GM23338 (cell line): Measurements from ENCODE around the gene BTBD19. TPM values are rescaled to one million over a fixed set of nuclear protein-coding genes. Genes with fewer than 3 reads are reported as not detected.
A peak's percentile ranks its signal among the peaks of the same experiment; 100 is the strongest.

Source experiments
- ATAC-seq: fragments of 200-7000 bp; cut with Tn5 transposase; 3 replicates; pipeline ENCODE4 v1.9.1; 2020
- DNase-seq: peaks from one replicate; pipeline ENCODE4 v3.0.0-alpha.2; 2015; ENCODE audit warnings: low spot score
- H2AFZ ChIP-seq: fragments of 200-600 bp; sonication (generic); 2 replicates; pipeline ENCODE4 v1.8.0; 2016; ENCODE audit warnings: antibody characterized with exemption, mild to moderate bottlenecking, moderate library complexity
- H3F3A ChIP-seq: fragments of 200-600 bp; sonication (generic); replicated peaks from 2 replicates; pipeline ENCODE4 v1.8.0; 2017; ENCODE audit warnings: antibody characterized with exemption, mixed run types, low read depth
- H3K27ac ChIP-seq: fragments of 200-600 bp; sonication (generic); 2 replicates; pipeline ENCODE4 v1.6.1; 2016; ENCODE audit warnings: low read depth
- H3K27me3 ChIP-seq: fragments of 200-600 bp; sonication (generic); 2 replicates; pipeline ENCODE4 v1.8.0; 2016; ENCODE audit warnings: mild to moderate bottlenecking, mixed run types, moderate library complexity; ENCODE audit not compliant: insufficient read depth
- H3K36me3 ChIP-seq: fragments of 200-600 bp; sonication (generic); 2 replicates; pipeline ENCODE4 v1.8.0; 2016; ENCODE audit warnings: mild to moderate bottlenecking; ENCODE audit not compliant: insufficient read depth
- H3K4me1 ChIP-seq: fragments of 200-600 bp; sonication (generic); 2 replicates; pipeline ENCODE4 v1.8.0; 2016; ENCODE audit warnings: mild to moderate bottlenecking, moderate library complexity; ENCODE audit not compliant: insufficient read depth
- H3K4me2 ChIP-seq: fragments of 200-600 bp; sonication (generic); 2 replicates; pipeline ENCODE4 v1.7.1; 2017; ENCODE audit warnings: mixed run types
- H3K4me3 ChIP-seq: fragments of 200-600 bp; sonication (generic); 2 replicates; pipeline ENCODE4 v1.6.1; 2016; ENCODE audit warnings: mixed run types
- H3K79me2 ChIP-seq: fragments of 200-600 bp; sonication (generic); replicated peaks from 2 replicates; pipeline ENCODE4 v1.8.0; 2017; ENCODE audit warnings: mild to moderate bottlenecking; ENCODE audit not compliant: insufficient read depth
- H3K9me2 ChIP-seq: fragments of 200-600 bp; sonication (generic); 2 replicates; pipeline ENCODE4 v1.8.0; 2017; ENCODE audit not compliant: insufficient read depth
- H4K20me1 ChIP-seq: fragments of 200-600 bp; sonication (generic); replicated peaks from 2 replicates; pipeline ENCODE4 v1.8.0; 2017; ENCODE audit warnings: mild to moderate bottlenecking; ENCODE audit not compliant: insufficient read depth
- H3K27ac Mint-ChIP-seq: 2 replicates; pipeline ENCODE4 v1.8.0; 2020; ENCODE audit warnings: inconsistent platforms, mild to moderate bottlenecking, moderate library complexity, mixed read lengths
- H3K27me3 Mint-ChIP-seq: 3 replicates; pipeline ENCODE4 v1.8.0; 2022; ENCODE audit warnings: low read depth, mild to moderate bottlenecking, moderate library complexity, mixed read lengths, inconsistent platforms; ENCODE audit not compliant: insufficient read depth, poor library complexity
- H3K36me3 Mint-ChIP-seq: 3 replicates; pipeline ENCODE4 v1.8.0; 2021; ENCODE audit warnings: low read depth, mild to moderate bottlenecking, inconsistent platforms, moderate library complexity, mixed read lengths
- H3K4me1 Mint-ChIP-seq: 3 replicates; pipeline ENCODE4 v1.8.0; 2020; ENCODE audit warnings: mild to moderate bottlenecking, inconsistent platforms, mixed read lengths
- H3K4me3 Mint-ChIP-seq: 3 replicates; pipeline ENCODE4 v1.8.0; 2021; ENCODE audit warnings: moderate library complexity, mild to moderate bottlenecking, inconsistent platforms, mixed read lengths
- H3K9me3 Mint-ChIP-seq: 3 replicates; pipeline ENCODE4 v1.8.0; 2020; ENCODE audit warnings: moderate library complexity, mild to moderate bottlenecking, inconsistent platforms, mixed read lengths
- CREB1 ChIP-seq: fragments of 250-450 bp; sonication (Bioruptor Pico); IDR thresholded peaks from 2 replicates; pipeline ENCODE4 v1.5.0; 2020; ENCODE audit warnings: low read depth, mild to moderate bottlenecking, moderate library complexity
- CTCF ChIP-seq, 2 experiments: fragments of 200-600 bp in 1 of 2; sonication (generic) in 1 of 2; conservative IDR thresholded peaks; 2 replicates each; pipeline versions ENCODE4 v1.5.1 to v1.6.1; 2016 to 2017; ENCODE audit warnings: antibody characterized with exemption in 2 of 2, low read depth in 2 of 2, mild to moderate bottlenecking in 2 of 2, moderate library complexity in 1 of 2
- ETS1 ChIP-seq: IDR thresholded peaks from 2 replicates; pipeline ENCODE4 v1.6.1; 2016; ENCODE audit warnings: antibody characterized with exemption
- EZH2 ChIP-seq: fragments of 200-600 bp; sonication (generic); IDR thresholded peaks from one replicate; pipeline ENCODE4 v1.8.0; 2017; ENCODE audit warnings: antibody characterized with exemption, mild to moderate bottlenecking, low read depth; ENCODE audit not compliant: unreplicated experiment
- EZH2phosphoT487 ChIP-seq: fragments of 200-600 bp; sonication (generic); IDR thresholded peaks from one replicate; pipeline ENCODE4 v1.8.1; 2018; ENCODE audit warnings: antibody characterized with exemption; ENCODE audit not compliant: unreplicated experiment
- POLR2AphosphoS5 ChIP-seq: IDR thresholded peaks from 2 replicates; pipeline ENCODE4 v1.6.1; 2016; ENCODE audit warnings: antibody characterized with exemption, low read depth
- REST ChIP-seq: IDR thresholded peaks from one replicate; pipeline ENCODE4 v1.6.1; 2018; ENCODE audit warnings: antibody characterized with exemption; ENCODE audit not compliant: unreplicated experiment
- ZNF114 ChIP-seq: fragments of 250-450 bp; sonication (Bioruptor Pico); IDR thresholded peaks from 2 replicates; pipeline ENCODE4 v1.5.0; 2020; ENCODE audit warnings: mild to moderate bottlenecking, moderate library complexity
- polyA plus RNA-seq: library from polyadenylated mRNA; unstranded; fragments of >200 nt; fragmentation: Nextera tagmentation; extraction: Ambion mirVana; gene quantifications from 2 replicates; pipeline ENCODE4 v1.2.1, GENCODE V29; 2016
- total RNA-seq: library from RNA; depleted of rRNA; stranded (reverse); fragments of >200 nt; shearing (Covaris generic); gene quantifications from 2 replicates; pipeline ENCODE4 v1.2.3, GENCODE V29; 2014

BTBD19 gene
- total and polyA plus RNA-seq, 2 experiments from 2014 or later, result 0.37 to 0.66 TPM

- Histone ChIP-seq H3K36me3 (no peaks in the 10 kb centered on the region), H3K79me2 (no peaks in the 10 kb centered on the region), H2AFZ (no peak overlapping the region), H3K27ac (no peak overlapping the region), H3K9me2 (no peaks in the 10 kb centered on the region), H3K27me3 (no peaks in the 10 kb centered on the region), H3K4me1 (no peaks in the 10 kb centered on the region; the same call in 1 of the 2 replicates), H3K4me3 (no peak overlapping the region), H4K20me1 (no peaks in the 10 kb centered on the region), H3K4me2 (no peak overlapping the region), H3F3A (no peaks in the 10 kb centered on the region)
- Mint-ChIP-seq H3K27me3 (peaks cover 5% of the 10 kb centered on the region), H3K9me3 (no peaks in the 10 kb centered on the region), H3K27ac (no peak overlapping the region), H3K4me3 (no peak overlapping the region), H3K36me3 (no peaks in the 10 kb centered on the region), H3K4me1 (peaks cover 15% of the 10 kb centered on the region; the same call in 2 of the 3 replicates)
- no peak for ATAC-seq
- TF ChIP-seq ETS1 (no peak), CREB1 (CRISPR knock-in tag) (no peak), EZH2 (no peak), POLR2AphosphoS5 (no peak), EZH2phosphoT487 (no peak), REST (no peak)
- DNase-seq, result no peak
Measured at GRCh38 chr1:44834328-44834727, 26.0 kb downstream of the BTBD19 start.

GRCh38 chr1:44835738-44836675 lies 27.7 kb downstream of the BTBD19 start:
- ATAC-seq, result peak; percentile 84
- no peak overlapping the region for H3K27ac ChIP-seq
- H3K27me3 Mint-ChIP-seq, result peaks cover 3% of the 10 kb centered on the region

More at GRCh38 chr1:44835738-44836675, 27.7 kb downstream of the BTBD19 start:
- H3K27ac Mint-ChIP-seq, result no peak overlapping the region
- TF ChIP-seq CTCF (conservative IDR thresholded peaks at IDR 0.05; ENCODE audit: low read depth in 2 of 2) (peak; percentile 93 to 95), ETS1 (no peak), ZNF114 (CRISPR knock-in tag) (no peak)
- peaks cover 12% of the 10 kb centered on the region; the same call in 2 of the 3 replicates for H3K4me1 Mint-ChIP-seq
- DNase-seq, result peak; percentile 95
- Histone ChIP-seq H4K20me1 (no peaks in the 10 kb centered on the region), H3F3A (no peaks in the 10 kb centered on the region), H3K36me3 (no peaks in the 10 kb centered on the region), H3K4me2 (no peak overlapping the region), H3K79me2 (no peaks in the 10 kb centered on the region), H3K27me3 (no peaks in the 10 kb centered on the region), H3K9me2 (no peaks in the 10 kb centered on the region), H3K4me1 (no peaks in the 10 kb centered on the region; the same call in 1 of the 2 replicates), H3K4me3 (no peak overlapping the region), H2AFZ (no peak overlapping the region)
- no peak overlapping the region for H3K4me3 Mint-ChIP-seq
- no peaks in the 10 kb centered on the region for H3K36me3 Mint-ChIP-seq
- H3K9me3 Mint-ChIP-seq, result no peaks in the 10 kb centered on the region
